Ovary (tissue), 10 donors: ENCODE results near the gene SRP19. TPM values are rescaled to one million over a fixed set of nuclear protein-coding genes. Genes with fewer than 3 reads are reported as not detected.
A peak's percentile ranks its signal among the peaks of the same experiment; 100 is the strongest.

Experiments
- DNase-seq, 5 donors: peaks; one replicate each; pipeline ENCODE4 v3.0.0-alpha.2; 2019 to 2020
- H3K27ac ChIP-seq, 2 donors: fragments of 200-600 bp; one replicate each; pipeline versions ENCODE4 v1.5.1 to v1.8.0; 2019 to 2022
- H3K27me3 ChIP-seq: fragments of 200-600 bp; one replicate; pipeline ENCODE4 v1.8.0; 2022
- H3K36me3 ChIP-seq: fragments of 200-600 bp; sonication (generic); one replicate; pipeline ENCODE4 v1.5.1; 2019
- H3K4me1 ChIP-seq: one replicate; pipeline ENCODE4 v1.8.1; 2013; ENCODE audit warnings: mild to moderate bottlenecking, moderate library complexity; ENCODE audit not compliant: insufficient read depth
- H3K4me3 ChIP-seq: fragments of 200-600 bp; sonication (generic); one replicate; pipeline ENCODE4 v1.5.1; 2017
- H3K9me3 ChIP-seq, 2 donors: fragments of 200-600 bp in 1 of 2; sonication (generic) in 1 of 2; one replicate each; pipeline versions ENCODE4 v1.5.1 to v1.8.1; 2013 to 2019; ENCODE audit warnings: mild to moderate bottlenecking in 1 of 2, moderate library complexity in 1 of 2
- CTCF ChIP-seq, 3 donors: fragments of 450-650 bp in 2 of 3; fragments of 200-600 bp in 1 of 3; IDR thresholded peaks; one replicate each; pipeline versions ENCODE4 v1.5.1 to v1.8.0; 2016 to 2022; ENCODE audit warnings: antibody characterized with exemption in 3 of 3, mild to moderate bottlenecking in 1 of 3
- EP300 ChIP-seq: sonication (generic); formaldehyde crosslinking; IDR thresholded peaks from one replicate; pipeline ENCODE4 v1.6.1; 2017; ENCODE audit warnings: antibody characterized with exemption
- POLR2A ChIP-seq: fragments of 450-650 bp; IDR thresholded peaks from one replicate; pipeline ENCODE4 v1.6.1; 2017; ENCODE audit warnings: antibody characterized with exemption, mild to moderate bottlenecking, moderate library complexity
- WGBS, 3 donors: extraction: QIAGEN DNeasy Blood & Tissue Kit in 1 of 3; methylation state at CpG; one replicate each; pipeline versions ENCODE4 v1.1.5 to v1.1.7; 2013 to 2017; 5-methylcytosine and 5-hydroxymethylcytosine counted together
- intact Hi-C, 4 donors: fragments of 100-400 bp; cut with DNase I; formaldehyde crosslinking; loops; one replicate each; pipeline versions ENCODE4 v1.11.0 to v1.15.1; 2022 to 2023
- long read RNA-seq, 3 donors: library from polyadenylated mRNA in 2 of 3; unstranded in 2 of 3; transcript quantifications; one replicate each; pipeline ENCODE4 v2.0.0 and lab custom pipeline, GENCODE V29; 2021 to 2026
- polyA plus RNA-seq, 2 donors: library from polyadenylated mRNA; stranded (reverse); fragments of 200-250 nt in 1 of 2; fragments of 350-450 nt in 1 of 2; fragmentation: Illumina TruSeq in 1 of 2; extraction: RNeasy Lipid Tissue Mini Kit (QIAGEN cat#74804) in 1 of 2; gene quantifications; one replicate each; pipeline ENCODE4 v1.2.3, GENCODE V29; 2013 to 2014
- total RNA-seq, 7 donors: library from RNA; depleted of rRNA in 2 of 7; stranded (reverse); fragments of >200 nt in 2 of 7; fragmentation: NEBNext Ultra II Directional in 3 of 7; extraction: Animal tissue kit (Norgen Biotek cat#: 25700) in 3 of 7; gene quantifications; one replicate each; pipeline versions ENCODE4 v1.1.0 to v1.2.4, GENCODE V29; 2016 to 2023
- donor health status: DM: no; HTN: no; CAD: no; lungs with moderate emphysema.
- donor health status: DM: no; HTN: no; CAD: no.
- donor health status: Bipolar disorder and iron deficiency.
- donor health status: DM: yes; HTN: yes; CAD: no.
- donor health status: DM: no; HTN: no; CAD: no.
- donor health status: DM: yes; HTN: yes; CAD: no.

SRP19 gene
- 10 to 100 TPM; 25.2 to 36.9 (median 26.6) TPM for total RNA-seq
- 10 to 100 TPM; 38.1 to 65.9 TPM for polyA plus RNA-seq
- long read RNA-seq, donor 1, transcript SRP19-205 (2 exons, 473 nt) = minor isoform, 5 of 39 reads
- long read RNA-seq, donor 1, transcript SRP19-206 (5 exons, 2,841 nt) = major isoform, 12 of 39 reads
- long read RNA-seq, donor 1, partial matches to known transcripts = 5 of 39 reads
- long read RNA-seq, donor 1, other reads (novel, unspliced or antisense) = 12 of 39 reads
- long read RNA-seq, donor 2, transcript SRP19-201 (5 exons, 937 nt) = minor isoform, 5 of 70 reads
- long read RNA-seq, donor 2, transcript SRP19-205 (2 exons, 473 nt) = minor isoform, 6 of 70 reads
- long read RNA-seq, donor 2, transcript SRP19-206 (5 exons, 2,841 nt) = major isoform, 46 of 70 reads
- long read RNA-seq, donor 2, partial matches to known transcripts = 7 of 70 reads
- long read RNA-seq, donor 2, other reads (novel, unspliced or antisense) = 0 of 70 reads
- long read RNA-seq, donor 3, transcript SRP19-206 (5 exons, 2,841 nt) = major isoform, 14 of 38 reads
- long read RNA-seq, donor 3, transcript SRP19-205 (2 exons, 473 nt) = minor isoform, 11 of 38 reads
- long read RNA-seq, donor 3, partial matches to known transcripts = 3 of 38 reads
- long read RNA-seq, donor 3, other reads (novel, unspliced or antisense) = 4 of 38 reads

DNA sequence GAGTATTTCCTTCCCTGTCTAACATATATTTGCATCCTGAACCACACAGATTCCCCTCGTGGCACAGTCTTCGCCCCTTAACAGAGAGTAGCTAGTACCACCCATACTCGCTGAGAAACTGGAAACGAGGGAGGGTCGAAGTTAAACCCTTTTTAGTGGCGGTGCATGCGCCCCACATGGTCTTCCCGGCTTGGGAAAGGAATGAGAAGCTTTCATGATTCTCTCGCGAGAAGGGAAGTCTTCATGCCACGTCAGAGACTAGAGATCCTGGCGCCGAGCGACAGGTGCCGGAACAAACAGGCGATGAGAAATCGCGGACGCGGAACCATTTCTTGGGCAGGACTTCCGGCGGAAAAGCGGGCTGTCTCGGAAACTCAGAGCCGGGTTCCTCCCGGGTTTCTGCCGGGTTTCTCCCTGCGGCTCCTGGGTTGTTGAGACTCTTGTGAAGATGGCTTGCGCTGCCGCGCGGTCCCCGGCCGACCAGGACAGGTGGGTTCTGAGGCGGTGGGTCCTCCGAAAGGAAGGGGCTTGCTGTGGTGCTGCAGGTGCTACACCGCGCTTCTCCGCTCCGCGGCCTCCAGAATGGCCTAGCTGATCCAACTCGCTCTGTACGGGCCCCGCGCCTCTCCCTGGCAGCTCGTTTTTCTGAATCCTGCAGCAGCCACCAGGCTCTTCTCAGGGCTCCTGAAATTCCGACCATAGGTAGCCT lies at the start of gene SRP19:
Gene SRP19, plus strand, starts transcription at position 359 of the 709 bp plus-strand sequence. Its CDS starts 90 bp downstream, at position 449.
- H3K36me3 ChIP-seq = no peaks in the 10 kb centered on the region
- H3K27ac ChIP-seq = peak within 1 kb of the TSS in 1 of 2 donors; percentile 46
- H3K4me3 ChIP-seq = peak within 1 kb of the TSS; percentile 84
- intact Hi-C loops = no loop called here
- H3K27me3 ChIP-seq = no peaks in the 10 kb centered on the region
- TF ChIP-seq POLR2A = peak; percentile 50
- TF ChIP-seq EP300 = no peak
- no peaks in the 10 kb centered on the region for H3K9me3 ChIP-seq
- WGBS, 3 donors = 1% methylated on average over 41 to 47 of the region's 47 CpGs
- DNase-seq = peak; percentile 92 to 95 (median 93)
- H3K4me1 ChIP-seq = peaks cover 11% of the 10 kb centered on the region

- Histone ChIP-seq H3K27me3 (no peaks in the 10 kb centered on the region), H3K27ac (no peak overlapping the region), H3K4me3 (no peak overlapping the region), H3K4me1 (no peaks in the 10 kb centered on the region), H3K9me3 (no peaks in the 10 kb centered on the region), H3K36me3 (no peaks in the 10 kb centered on the region)
- intact Hi-C loops = no loop called here
- DNase-seq = no peak
- TF ChIP-seq EP300 = no peak
- TF ChIP-seq CTCF (IDR thresholded peaks at IDR 0.05) = no peak
- no peak for TF ChIP-seq POLR2A
- WGBS, 3 donors = 89 to 96% (median 93%) methylated on average over 1 of the region's 1 CpG
Measured at GRCh38 chr5:112812549-112812948, 48.5 kb upstream of the SRP19 start.

DNA sequence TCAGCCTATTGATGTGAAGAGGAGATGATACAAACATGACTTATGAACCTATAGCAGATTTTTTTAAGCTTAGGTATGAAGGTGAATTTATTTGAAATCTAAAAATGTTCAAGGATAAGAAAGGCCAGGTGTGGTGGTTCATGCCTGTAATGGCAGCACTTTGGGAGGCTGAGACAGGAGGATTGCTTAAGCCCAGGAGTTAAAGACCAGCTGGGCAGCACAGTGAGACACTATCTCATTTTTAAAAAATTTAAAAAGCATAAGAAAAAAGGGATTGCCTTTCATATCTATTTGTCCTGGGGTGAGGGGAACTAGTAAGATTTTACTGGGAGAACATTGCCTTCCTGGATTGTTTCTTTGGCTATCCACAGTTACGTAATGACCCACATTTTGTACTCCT lies 40.8 kb upstream of the SRP19 start:
- intact Hi-C loops = no loop called here
- Histone ChIP-seq H3K27me3 (no peaks in the 10 kb centered on the region), H3K36me3 (no peaks in the 10 kb centered on the region), H3K4me3 (no peak overlapping the region), H3K27ac (no peak overlapping the region), H3K9me3 (no peaks in the 10 kb centered on the region), H3K4me1 (no peaks in the 10 kb centered on the region)
- TF ChIP-seq CTCF (IDR thresholded peaks at IDR 0.05) (no peak), POLR2A (no peak), EP300 (no peak)
- WGBS, 3 donors = 93 to 97% (median 94%) methylated on average over 1 of the region's 1 CpG
- DNase-seq = no peak

DNA sequence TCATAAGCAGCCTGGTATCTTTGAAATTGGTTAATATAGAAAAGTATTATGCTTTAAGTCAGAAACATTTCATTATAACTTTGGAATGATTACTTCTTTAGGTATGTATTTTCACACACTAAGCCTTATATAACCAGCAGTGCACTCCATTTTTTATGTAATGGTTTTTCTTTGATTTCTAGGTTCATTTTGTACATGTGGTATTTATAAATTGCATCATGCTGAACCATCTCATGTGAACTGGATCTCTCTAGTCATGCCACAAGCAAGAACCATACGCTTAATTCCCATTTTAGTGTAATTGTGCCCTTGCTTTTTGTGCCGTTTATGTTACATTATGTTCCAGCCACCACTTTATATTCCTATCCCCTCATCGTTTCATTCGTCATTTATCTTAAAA lies 38.6 kb upstream of the SRP19 start:
- DNase-seq = no peak
- WGBS, 3 donors = 74 to 94% (median 80%) methylated on average over 4 of the region's 4 CpGs
- no peak for TF ChIP-seq POLR2A
- TF ChIP-seq CTCF (IDR thresholded peaks at IDR 0.05) = no peak
- no peak for TF ChIP-seq EP300

More for the DNA sequence above, 38.6 kb upstream of the SRP19 start:
- Histone ChIP-seq H3K4me3 (no peak overlapping the region), H3K27ac (no peak overlapping the region), H3K9me3 (no peaks in the 10 kb centered on the region), H3K4me1 (no peaks in the 10 kb centered on the region), H3K36me3 (no peaks in the 10 kb centered on the region), H3K27me3 (no peaks in the 10 kb centered on the region)
- intact Hi-C loops = no loop called here
